Muscle of leg (tissue), 11 donors: ENCODE data around the gene APELA. TPM values are rescaled to one million over a fixed set of nuclear protein-coding genes. Genes with fewer than 3 reads are reported as not detected.
A peak's percentile ranks its signal among the peaks of the same experiment; 100 is the strongest.
"Not testable (repeated sequence)": the region's sequence is repeated elsewhere in the genome, so short reads cannot be mapped to it uniquely, and the experiment has no call there.

Experiments used
- DNase-seq: peaks from one replicate; pipeline ENCODE4 v3.0.0; 2013
- H3K27ac ChIP-seq: one replicate; pipeline ENCODE4 v1.5.1; 2013; ENCODE audit warnings: mild to moderate bottlenecking, low read length, control low read depth
- H3K27me3 ChIP-seq: one replicate; pipeline ENCODE4 v1.6.1; 2013; ENCODE audit warnings: low read length; ENCODE audit not compliant: control insufficient read depth, insufficient read depth
- H3K36me3 ChIP-seq: one replicate; pipeline ENCODE4 v1.6.1; 2013; ENCODE audit warnings: low read length; ENCODE audit not compliant: control insufficient read depth, insufficient read depth
- H3K4me1 ChIP-seq: one replicate; pipeline ENCODE4 v1.6.1; 2013; ENCODE audit warnings: low read length; ENCODE audit not compliant: control insufficient read depth, insufficient read depth
- H3K4me3 ChIP-seq: one replicate; pipeline ENCODE4 v1.5.1; 2013; ENCODE audit warnings: low read length, control low read depth
- H3K9me3 ChIP-seq: replicated peaks from 2 replicates; pipeline ENCODE4 v1.6.1; 2013; ENCODE audit warnings: low read depth, low read length; ENCODE audit not compliant: control insufficient read depth
- WGBS: methylation state at CpG from one replicate; pipeline ENCODE4 v1.1.5; 2013; ENCODE audit warnings: missing lambda C conversion rate; ENCODE audit not compliant: insufficient coverage; 5-methylcytosine and 5-hydroxymethylcytosine counted together
- polyA plus RNA-seq, 8 donors: library from polyadenylated mRNA; unstranded; fragments of 120-200 nt; gene quantifications; one replicate each; pipeline versions ENCODE4 v1.2.1 to v1.2.3, GENCODE V29; 2013; ENCODE audit warnings: inconsistent platforms in 1 of 8, low replicate concordance in 1 of 8; ENCODE audit not compliant: insufficient read length in 8 of 8, insufficient read depth in 1 of 8
- total RNA-seq: library from RNA; stranded (reverse); fragments of 120-200 nt; gene quantifications from one replicate; pipeline ENCODE4 v1.2.4, GENCODE V29; 2013

APELA gene
- total and polyA plus RNA-seq, 9 donors, result 0.04 to 1.2 (median 0.42) TPM

DNA sequence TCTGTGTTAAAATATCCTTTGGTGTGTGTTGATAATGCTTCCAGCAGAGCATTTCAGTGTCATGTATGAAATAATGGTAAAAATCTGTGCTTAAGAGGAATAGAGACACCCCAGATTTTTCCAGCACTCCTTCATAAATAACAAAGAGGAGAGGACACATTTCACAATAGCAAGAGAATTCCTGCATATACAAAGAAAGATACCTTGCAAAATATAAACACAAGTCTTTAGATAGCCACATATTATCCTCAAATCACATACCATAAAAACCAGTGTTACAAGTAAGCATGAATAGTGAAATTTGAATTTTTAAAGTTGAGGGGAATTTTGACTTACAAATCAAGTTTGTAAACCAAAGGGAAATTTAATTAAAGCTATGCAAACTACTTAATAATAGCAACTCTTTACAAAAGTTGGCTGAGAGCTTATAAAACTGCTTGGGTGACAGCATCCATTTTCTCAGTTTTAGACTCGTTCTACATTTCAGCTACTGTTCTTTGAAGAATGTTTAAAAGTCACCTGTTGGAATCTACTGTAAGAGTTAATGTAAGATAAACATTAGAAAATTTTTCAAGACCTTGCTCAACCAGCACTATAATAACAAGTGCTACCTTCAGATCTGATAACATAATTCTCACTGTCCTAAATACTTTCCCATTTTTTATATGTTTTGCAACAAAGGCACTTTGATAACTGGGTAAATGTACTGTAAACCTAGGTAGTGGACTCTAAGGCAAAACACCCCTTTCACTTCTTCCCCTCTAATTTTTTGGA, 3.7 kb downstream of the APELA start:
- Histone ChIP-seq H3K4me1 (peaks cover 2% of the 10 kb centered on the region), H3K27me3 (no peaks in the 10 kb centered on the region), H3K36me3 (no peaks in the 10 kb centered on the region), H3K9me3 (no peaks in the 10 kb centered on the region), H3K4me3 (no peak overlapping the region), H3K27ac (no peak overlapping the region)
- no CpG with 5 or more reads among the region's 1 CpG for WGBS
- DNase-seq, result no peak

DNA sequence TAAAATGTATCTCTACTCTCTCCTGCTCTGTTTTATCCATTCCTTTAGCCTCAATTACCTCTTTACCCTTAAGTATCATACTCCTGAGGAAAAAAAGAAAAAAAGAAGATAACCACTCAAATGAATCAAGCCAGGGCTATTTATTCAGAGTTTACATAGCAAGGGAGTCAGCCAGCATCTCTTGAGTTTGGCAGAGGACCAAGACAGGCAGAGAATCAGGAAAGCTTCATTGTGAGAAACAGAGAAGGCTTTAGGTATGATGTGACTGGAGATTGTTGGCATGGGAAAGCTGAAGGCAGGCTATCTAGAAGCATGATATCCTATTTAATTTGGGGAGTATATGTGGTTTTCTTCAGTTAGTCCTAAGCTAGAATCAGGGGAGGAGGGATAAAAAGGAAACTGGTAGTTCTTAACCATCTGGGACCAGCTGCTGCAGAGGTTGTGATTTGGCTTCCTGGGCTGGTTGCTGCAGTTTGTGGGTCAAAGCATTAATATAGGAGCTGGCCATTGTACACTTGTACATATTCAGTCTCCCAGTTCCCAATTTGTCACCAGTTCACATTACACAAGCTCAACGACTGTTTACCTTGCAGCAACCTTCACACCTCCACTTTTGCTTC, 11.2 kb downstream of the APELA start:
- H3K27ac ChIP-seq, result no peak overlapping the region
- no peaks in the 10 kb centered on the region for H3K36me3 ChIP-seq
- H3K9me3 ChIP-seq, result no peaks in the 10 kb centered on the region
- no peaks in the 10 kb centered on the region for H3K27me3 ChIP-seq
- no peaks in the 10 kb centered on the region for H3K4me1 ChIP-seq
- peak; percentile 16 for DNase-seq
- H3K4me3 ChIP-seq, result no peak overlapping the region
- WGBS, result 50% methylated on average over 1 of the region's 1 CpG

DNA sequence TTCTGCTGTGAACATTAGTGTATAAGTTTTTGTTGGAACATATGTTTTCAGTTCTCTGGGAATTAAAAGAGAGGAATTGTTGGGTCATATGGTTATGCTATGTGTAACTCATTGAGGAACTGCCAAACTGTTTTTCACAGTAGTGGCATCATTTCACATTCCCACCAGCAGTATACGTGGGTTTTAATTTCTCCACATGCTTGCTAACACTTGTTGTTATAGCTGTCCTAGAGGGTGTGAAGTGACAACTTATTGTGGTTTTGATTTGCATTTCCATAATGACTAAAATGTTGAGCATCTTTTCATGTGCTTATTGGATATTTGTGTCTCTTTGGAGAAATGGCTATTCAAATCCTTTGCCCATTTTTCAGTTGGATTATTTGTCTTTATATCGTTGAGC, 13.7 kb downstream of the APELA start:
- no peaks in the 10 kb centered on the region for H3K36me3 ChIP-seq
- H3K4me3 ChIP-seq, result no peak overlapping the region
- no CpG with 5 or more reads among the region's 2 CpGs for WGBS

DNA sequence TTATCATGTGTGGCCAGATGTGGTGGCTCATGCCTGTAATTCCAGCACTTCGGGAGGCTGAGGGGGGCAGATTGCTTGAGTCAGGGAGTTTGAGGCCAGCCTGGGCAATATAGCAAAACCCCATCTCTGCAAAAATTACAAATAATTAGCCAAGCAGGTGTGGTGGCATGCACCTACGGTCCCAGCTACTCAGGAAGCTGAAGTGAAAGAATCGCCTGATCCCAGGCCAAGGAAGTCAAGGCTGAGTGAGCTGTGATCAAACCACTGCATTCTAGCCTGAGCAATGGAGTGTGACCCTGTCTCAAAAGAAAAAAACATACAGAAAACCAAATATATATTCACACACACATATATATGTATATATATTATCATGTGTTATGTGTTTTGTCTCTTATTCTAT, 15.0 kb downstream of the APELA start:
- WGBS, result 68% methylated on average over 2 of the region's 3 CpGs
- no peaks in the 10 kb centered on the region for H3K4me1 ChIP-seq
- no peaks in the 10 kb centered on the region for H3K9me3 ChIP-seq
- H3K27me3 ChIP-seq, result no peaks in the 10 kb centered on the region
- no peak overlapping the region for H3K4me3 ChIP-seq
- no peak overlapping the region for H3K27ac ChIP-seq
- DNase-seq, result no peak
- H3K36me3 ChIP-seq, result no peaks in the 10 kb centered on the region

More for the DNA sequence above, 13.7 kb downstream of the APELA start:
- H3K27ac ChIP-seq, result no peak overlapping the region
- DNase-seq, result no peak
- H3K9me3 ChIP-seq, result no peaks in the 10 kb centered on the region
- H3K27me3 ChIP-seq, result no peaks in the 10 kb centered on the region
- no peaks in the 10 kb centered on the region for H3K4me1 ChIP-seq

DNA sequence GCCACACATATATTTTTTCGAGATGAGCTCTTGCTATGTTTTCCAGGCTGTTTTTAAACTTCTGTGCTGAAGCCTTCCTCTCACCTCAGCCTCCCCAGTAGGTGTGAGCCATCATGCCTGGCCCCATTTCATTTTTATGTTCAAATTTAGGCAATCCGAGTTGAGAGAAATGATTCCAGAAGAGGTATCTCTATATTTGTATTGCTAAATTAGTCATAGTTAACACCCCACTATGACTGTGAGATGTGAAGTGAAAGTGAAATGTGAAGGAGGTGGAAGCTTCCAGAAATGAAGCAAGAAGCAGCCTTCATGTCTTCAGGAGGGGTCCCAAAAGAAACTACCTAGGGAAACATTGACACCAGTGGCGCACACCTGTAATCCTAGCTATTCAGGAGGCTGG, 17.7 kb downstream of the APELA start:
- no peak for DNase-seq
- H3K4me1 ChIP-seq, result no peaks in the 10 kb centered on the region
- H3K27ac ChIP-seq, result no peak overlapping the region
- no peaks in the 10 kb centered on the region for H3K9me3 ChIP-seq
- no peak overlapping the region for H3K4me3 ChIP-seq
- no peaks in the 10 kb centered on the region for H3K27me3 ChIP-seq
- no peaks in the 10 kb centered on the region for H3K36me3 ChIP-seq
- WGBS, result 83% methylated on average over 2 of the region's 3 CpGs

- no peak for DNase-seq
- Histone ChIP-seq H3K4me3 (no peak overlapping the region), H3K4me1 (no peaks in the 10 kb centered on the region), H3K27me3 (no peaks in the 10 kb centered on the region), H3K36me3 (no peaks in the 10 kb centered on the region), H3K27ac (no peak overlapping the region), H3K9me3 (no peaks in the 10 kb centered on the region)
- 70% methylated on average over 4 of the region's 5 CpGs for WGBS
These were observed 25.6 kb downstream of the APELA start for GRCh38 chr4:164902608-164903007.

DNA sequence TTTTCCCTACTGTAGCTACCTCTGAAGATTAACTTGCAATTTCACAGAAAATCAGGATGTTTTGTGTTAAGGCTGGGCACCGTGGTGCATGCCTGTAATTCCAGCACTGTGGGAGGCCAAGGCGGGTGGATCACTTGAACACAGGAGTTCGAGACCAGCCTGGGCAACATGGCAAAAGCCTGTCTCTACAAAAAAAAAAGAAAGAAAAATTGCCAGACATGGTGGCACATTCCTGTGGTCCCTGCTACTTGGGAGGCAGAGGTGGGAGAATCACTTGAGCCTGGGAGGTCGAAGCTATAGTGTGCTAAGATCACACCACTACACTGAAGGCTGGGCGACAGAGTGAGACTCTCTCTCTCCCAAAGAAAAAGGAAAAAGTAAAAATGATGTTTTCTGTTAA, 27.4 kb downstream of the APELA start:
- Histone ChIP-seq H3K36me3 (no peaks in the 10 kb centered on the region), H3K27ac (no peak overlapping the region), H3K4me3 (no peak overlapping the region), H3K4me1 (no peaks in the 10 kb centered on the region), H3K9me3 (no peaks in the 10 kb centered on the region), H3K27me3 (no peaks in the 10 kb centered on the region)
- DNase-seq, result no peak
- WGBS, result 75% methylated on average over 2 of the region's 5 CpGs

GRCh38 chr4:164904941-164905340, 28.0 kb downstream of the APELA start:
- no CpG with 5 or more reads among the region's 2 CpGs for WGBS
- no peaks in the 10 kb centered on the region for H3K27me3 ChIP-seq
- no peak for DNase-seq
- no peaks in the 10 kb centered on the region for H3K9me3 ChIP-seq
- no peaks in the 10 kb centered on the region for H3K4me1 ChIP-seq
- no peaks in the 10 kb centered on the region for H3K36me3 ChIP-seq
- no peak overlapping the region for H3K27ac ChIP-seq
- no peak overlapping the region for H3K4me3 ChIP-seq

DNA sequence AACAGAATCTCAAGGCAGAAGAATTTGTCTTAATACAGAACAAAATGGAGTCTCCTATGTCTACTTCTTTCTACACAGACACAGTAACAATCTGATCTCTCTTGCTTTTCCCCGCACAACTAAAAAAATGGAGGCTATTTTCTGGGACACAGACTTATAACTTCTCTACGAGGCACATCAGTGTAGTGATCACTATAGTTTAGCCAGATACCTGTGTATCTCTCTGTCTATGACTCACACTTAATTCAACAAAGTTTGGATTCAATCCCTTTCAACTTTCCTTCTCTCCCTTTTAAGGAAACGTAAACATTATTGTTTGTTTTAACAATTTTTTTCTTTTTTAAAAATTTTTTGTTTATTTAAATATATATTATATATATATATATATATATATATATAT, 29.4 kb downstream of the APELA start:
- no peaks in the 10 kb centered on the region for H3K9me3 ChIP-seq
- H3K36me3 ChIP-seq, result no peaks in the 10 kb centered on the region
- whole genome bisulfite sequencing, result 100% methylated on average over 1 of the region's 3 CpGs
- H3K27ac ChIP-seq, result no peak overlapping the region
- no peak overlapping the region for H3K4me3 ChIP-seq
- H3K4me1 ChIP-seq, result no peaks in the 10 kb centered on the region
- H3K27me3 ChIP-seq, result no peaks in the 10 kb centered on the region
- DNase-seq, result no peak

DNA sequence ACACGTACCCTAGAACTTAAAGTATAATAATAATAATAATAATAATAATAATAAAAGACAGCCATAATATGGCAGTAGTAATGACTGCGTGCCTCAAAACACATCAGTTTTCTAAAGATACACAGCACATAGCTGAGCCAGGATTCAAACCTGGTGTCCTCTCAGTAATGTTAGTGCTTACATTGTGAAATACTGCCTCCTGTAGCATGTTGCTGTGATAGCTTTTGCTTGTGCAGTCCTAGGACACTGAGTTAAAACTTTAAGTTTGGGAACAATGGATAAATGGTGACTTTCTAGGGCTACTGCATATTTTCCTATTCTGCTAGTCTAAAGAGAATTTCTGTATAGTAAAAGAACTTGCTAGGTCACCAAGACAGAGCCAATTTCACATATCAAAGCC, 36.5 kb downstream of the APELA start:
- no CpG with 5 or more reads among the region's 2 CpGs for WGBS
- not testable (repeated sequence) for H3K4me3 ChIP-seq

More for the DNA sequence above, 36.5 kb downstream of the APELA start:
- H3K36me3 ChIP-seq, H3K4me1 ChIP-seq, H3K27ac ChIP-seq, H3K27me3 ChIP-seq, DNase-seq, H3K9me3 ChIP-seq: not testable (repeated sequence)
